Measurements from ENCODE around the gene RBPJ. TPM values are rescaled to one million over a fixed set of nuclear protein-coding genes. Genes with fewer than 3 reads are reported as not detected.

RBPJ gene
- total RNA-seq, 1 experiment from 2014 or later, result 53.8 TPM

DNA sequence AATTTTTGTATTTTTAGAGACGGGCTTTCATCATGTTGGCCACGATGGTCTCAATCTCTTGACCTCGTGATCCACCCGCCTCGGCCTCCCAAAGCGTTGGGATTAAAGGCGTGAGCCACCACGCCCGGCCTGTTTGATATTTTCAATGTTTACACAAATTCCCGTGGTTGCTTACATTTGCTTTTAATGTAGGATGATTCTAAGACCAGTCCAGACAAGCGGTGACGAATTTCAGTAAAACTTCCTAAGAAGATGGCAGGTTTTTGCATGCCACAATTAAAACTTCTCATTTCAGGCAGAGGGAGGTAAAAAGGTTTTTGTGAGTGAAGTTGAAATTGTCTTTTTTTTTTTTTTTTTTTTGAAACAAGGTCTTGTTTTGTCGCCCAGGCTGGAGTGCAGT, 41.4 kb upstream of the RBPJ start:
- TF ChIP-seq, protein P1, sequence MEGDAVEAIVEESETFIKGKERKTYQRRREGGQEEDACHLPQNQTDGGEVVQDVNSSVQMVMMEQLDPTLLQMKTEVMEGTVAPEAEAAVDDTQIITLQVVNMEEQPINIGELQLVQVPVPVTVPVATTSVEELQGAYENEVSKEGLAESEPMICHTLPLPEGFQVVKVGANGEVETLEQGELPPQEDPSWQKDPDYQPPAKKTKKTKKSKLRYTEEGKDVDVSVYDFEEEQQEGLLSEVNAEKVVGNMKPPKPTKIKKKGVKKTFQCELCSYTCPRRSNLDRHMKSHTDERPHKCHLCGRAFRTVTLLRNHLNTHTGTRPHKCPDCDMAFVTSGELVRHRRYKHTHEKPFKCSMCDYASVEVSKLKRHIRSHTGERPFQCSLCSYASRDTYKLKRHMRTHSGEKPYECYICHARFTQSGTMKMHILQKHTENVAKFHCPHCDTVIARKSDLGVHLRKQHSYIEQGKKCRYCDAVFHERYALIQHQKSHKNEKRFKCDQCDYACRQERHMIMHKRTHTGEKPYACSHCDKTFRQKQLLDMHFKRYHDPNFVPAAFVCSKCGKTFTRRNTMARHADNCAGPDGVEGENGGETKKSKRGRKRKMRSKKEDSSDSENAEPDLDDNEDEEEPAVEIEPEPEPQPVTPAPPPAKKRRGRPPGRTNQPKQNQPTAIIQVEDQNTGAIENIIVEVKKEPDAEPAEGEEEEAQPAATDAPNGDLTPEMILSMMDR (conservative IDR thresholded peaks at IDR 0.05), result no peak
- CTCF ChIA-PET, result no interaction called here

DNA sequence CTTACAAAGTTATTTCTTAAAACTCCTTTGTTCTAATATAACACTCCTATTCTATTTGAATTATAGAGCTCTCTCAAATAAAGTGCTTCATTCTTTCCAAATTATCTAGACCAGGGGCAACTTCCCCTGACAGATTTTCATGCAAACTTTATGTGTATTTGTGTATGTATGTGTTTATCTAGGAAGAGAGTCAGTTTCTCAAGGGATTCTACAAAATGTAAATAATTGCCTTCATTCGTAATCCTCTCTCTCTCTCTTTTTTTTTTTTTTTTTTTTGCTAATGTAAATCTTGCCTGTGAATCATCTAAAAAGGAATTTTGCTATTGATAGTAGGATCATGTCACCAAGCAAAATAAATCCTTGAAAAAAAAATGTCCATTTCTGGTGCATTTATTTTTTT, 38.9 kb upstream of the RBPJ start:
- intact Hi-C loops (cut with micrococcal nuclease; ENCODE audit: unreplicated experiment), result loop anchor here (10.0 kb wide), 1 partner anchor 87 kb away; no protein-coding TSS in a partner anchor
- Histone ChIP-seq H3K4me1 (replicated peaks; ENCODE audit: insufficient read depth) (peaks cover 21% of the 10 kb centered on the region), H3K9me2 (ENCODE audit: insufficient read depth) (no peaks in the 10 kb centered on the region), H3K9me3 (ENCODE audit: insufficient read depth, low read depth) (no peaks in the 10 kb centered on the region), H3K4me3 (no peak overlapping the region), H3K27me3 (ENCODE audit: insufficient read depth, low read depth) (no peaks in the 10 kb centered on the region), H2AFZ (no peak overlapping the region), H3F3A (ENCODE audit: insufficient read depth, low read depth) (peaks cover 7% of the 10 kb centered on the region; the same call in 1 of the 2 replicates), H3K4me2 (no peak overlapping the region), H4K20me1 (ENCODE audit: insufficient read depth) (no peaks in the 10 kb centered on the region), H3K36me3 (ENCODE audit: low read depth) (no peaks in the 10 kb centered on the region), H3K27ac (no peak overlapping the region), H3K79me2 (ENCODE audit: low read depth) (no peaks in the 10 kb centered on the region)
- BruUV-seq (replicated peaks), result no TSS peak
- ChIA-PET CTCF (no interaction called here), POLR2A (ENCODE audit: unreplicated experiment) (interaction anchor here (1.0 kb wide), 1 partner anchor 36 kb away, joined by 40 read pairs; no protein-coding TSS in a partner anchor)
- TF ChIP-seq EZH2 (IDR thresholded peaks at IDR 0.05; ENCODE audit: low read depth), result no peak
- TF ChIP-seq, protein P1 (conservative IDR thresholded peaks at IDR 0.05), result no peak
- peak in 1 of 2 experiments; percentile 50 for DNase-seq

More for the DNA sequence above, 41.4 kb upstream of the RBPJ start:
- H3K27me3 ChIP-seq (ENCODE audit: insufficient read depth, low read depth), result no peaks in the 10 kb centered on the region
- DNase-seq, result no peak
- H3K4me1 ChIP-seq (replicated peaks; ENCODE audit: insufficient read depth), result peaks cover 17% of the 10 kb centered on the region
- intact Hi-C loops (cut with micrococcal nuclease; ENCODE audit: unreplicated experiment), result no loop called here
- H3K4me2 ChIP-seq, result no peak overlapping the region
- H2AFZ ChIP-seq, result no peak overlapping the region
- H4K20me1 ChIP-seq (ENCODE audit: insufficient read depth), result no peaks in the 10 kb centered on the region
- POLR2A ChIA-PET (ENCODE audit: unreplicated experiment), result no interaction called here
- no peaks in the 10 kb centered on the region for H3K9me3 ChIP-seq (ENCODE audit: insufficient read depth, low read depth)
- H3K4me3 ChIP-seq, result no peak overlapping the region
- no peaks in the 10 kb centered on the region for H3K79me2 ChIP-seq (ENCODE audit: low read depth)
- peaks cover 7% of the 10 kb centered on the region; the same call in 1 of the 2 replicates for H3F3A ChIP-seq (ENCODE audit: insufficient read depth, low read depth)
- H3K36me3 ChIP-seq (ENCODE audit: low read depth), result no peaks in the 10 kb centered on the region
- H3K9me2 ChIP-seq (ENCODE audit: insufficient read depth), result no peaks in the 10 kb centered on the region
- H3K27ac ChIP-seq, result no peak overlapping the region
- BruUV-seq (replicated peaks), result no TSS peak

DNA sequence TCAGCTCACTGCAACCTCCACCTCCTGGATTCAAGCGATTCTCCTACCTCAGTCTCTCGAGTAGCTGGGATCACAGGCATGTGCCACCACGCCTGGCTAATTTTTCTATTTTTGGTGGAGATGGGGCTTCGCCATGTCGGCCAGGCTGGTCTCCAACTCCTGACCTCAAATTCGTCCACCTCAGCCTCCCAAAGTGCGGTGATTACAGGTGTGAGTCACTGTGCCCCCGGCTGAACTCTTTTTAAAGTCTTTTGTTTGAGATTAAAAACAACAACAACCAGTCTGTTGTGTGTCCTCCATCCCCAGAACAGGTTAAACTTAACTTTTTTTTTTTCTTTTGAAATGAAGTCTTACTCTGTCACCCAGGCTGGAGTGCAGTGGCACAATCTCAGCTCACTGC, 36.3 kb upstream of the RBPJ start:
- Histone ChIP-seq H3K4me1 (replicated peaks; ENCODE audit: insufficient read depth) (peaks cover 41% of the 10 kb centered on the region), H3K9me3 (ENCODE audit: insufficient read depth, low read depth) (no peaks in the 10 kb centered on the region), H3K36me3 (ENCODE audit: low read depth) (no peaks in the 10 kb centered on the region), H3K4me2 (no peak overlapping the region), H3F3A (ENCODE audit: insufficient read depth, low read depth) (peaks cover 24% of the 10 kb centered on the region), H3K9me2 (ENCODE audit: insufficient read depth) (no peaks in the 10 kb centered on the region), H3K27me3 (ENCODE audit: insufficient read depth, low read depth) (no peaks in the 10 kb centered on the region), H3K27ac (no peak overlapping the region), H3K4me3 (no peak overlapping the region), H2AFZ (no peak overlapping the region), H4K20me1 (ENCODE audit: insufficient read depth) (no peaks in the 10 kb centered on the region), H3K79me2 (ENCODE audit: low read depth) (no peaks in the 10 kb centered on the region)
- TF ChIP-seq, protein P1 (conservative IDR thresholded peaks at IDR 0.05), result no peak
- TF ChIP-seq EZH2 (IDR thresholded peaks at IDR 0.05; ENCODE audit: low read depth), result no peak
- CTCF ChIA-PET, result no interaction called here
- DNase-seq, result peak in 1 of 2 experiments; percentile 22
- BruUV-seq (replicated peaks), result no TSS peak
- POLR2A ChIA-PET (ENCODE audit: unreplicated experiment), result no interaction called here
- intact Hi-C loops (cut with micrococcal nuclease; ENCODE audit: unreplicated experiment), result loop anchor here (10.0 kb wide), 1 partner anchor 90 kb away; no protein-coding TSS in a partner anchor
